D341Med (cell line): ENCODE data around the gene KSR2.
"Not testable (repeated sequence)": the region's sequence is repeated elsewhere in the genome, so short reads cannot be mapped to it uniquely, and the experiment has no call there.

Experiments
- DNase-seq: peaks from one replicate; pipeline ENCODE4 v3.0.0; 2012; ENCODE audit warnings: low spot score

KSR2 gene

DNA sequence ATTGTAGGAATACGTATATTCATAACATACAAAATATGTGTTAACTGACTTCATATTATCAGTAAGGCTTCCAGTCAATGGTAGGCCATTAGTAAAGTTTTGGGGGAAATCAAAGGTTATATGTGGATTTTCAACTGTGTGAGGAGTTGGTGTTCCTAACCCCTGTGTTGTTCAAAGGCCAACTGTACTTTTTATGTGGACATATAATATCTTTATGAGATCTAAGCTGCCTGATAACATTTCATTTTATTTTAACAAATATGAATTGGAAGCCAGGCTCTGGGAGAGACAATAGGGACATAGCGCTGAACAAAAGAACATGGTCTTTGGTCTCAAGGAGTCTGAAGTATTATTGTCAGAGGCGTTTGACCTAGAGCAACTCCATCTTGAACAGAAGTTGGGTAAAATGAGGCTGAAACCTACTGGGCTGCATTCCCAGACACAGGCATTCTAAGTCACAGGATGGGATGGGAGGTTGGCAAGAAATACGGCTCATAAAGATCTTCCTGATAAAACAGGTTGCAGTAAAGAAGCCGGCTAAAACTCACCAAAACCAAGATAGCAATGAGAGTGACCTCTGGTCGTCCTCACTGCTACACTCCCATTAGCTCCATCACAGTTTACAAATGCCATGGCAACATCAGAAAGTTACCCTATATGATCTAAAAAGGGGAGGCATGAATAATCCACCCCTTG is 147.2 kb downstream of the KSR2 start:
- DNase-seq, result no peak

DNA sequence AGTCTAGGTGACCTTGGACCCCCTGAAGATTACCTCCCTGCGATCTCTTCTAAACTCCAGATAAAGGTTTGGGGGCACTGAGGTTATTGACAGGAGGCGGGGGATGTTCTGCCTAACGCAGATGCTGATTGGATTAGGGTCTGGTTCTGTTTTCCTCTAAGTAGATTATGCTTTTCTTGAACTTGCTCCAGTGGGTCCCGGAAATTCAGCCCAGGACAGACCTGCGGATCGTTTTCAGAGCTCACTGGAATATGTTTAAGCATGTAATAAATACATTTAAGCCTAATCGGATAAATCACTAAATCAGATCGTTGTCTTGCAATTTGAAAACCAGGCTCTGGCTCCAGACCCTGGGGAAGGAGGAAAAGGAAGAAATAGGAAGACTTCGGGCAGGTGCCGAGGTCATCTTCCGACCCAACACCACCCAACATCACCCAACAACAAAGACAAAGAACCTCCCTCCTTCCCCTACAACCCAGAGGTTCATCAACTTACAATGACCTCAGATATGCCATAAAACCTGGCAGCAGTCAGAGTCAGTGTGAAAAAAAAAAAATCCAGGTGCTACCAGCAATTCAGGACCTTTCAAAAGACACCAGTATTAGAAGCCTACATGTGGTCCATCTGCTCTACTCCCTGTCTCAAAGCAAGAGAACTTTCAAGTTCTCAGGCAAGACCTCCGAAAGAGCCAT is 148.4 kb downstream of the KSR2 start:
- DNase-seq, result no peak

DNA sequence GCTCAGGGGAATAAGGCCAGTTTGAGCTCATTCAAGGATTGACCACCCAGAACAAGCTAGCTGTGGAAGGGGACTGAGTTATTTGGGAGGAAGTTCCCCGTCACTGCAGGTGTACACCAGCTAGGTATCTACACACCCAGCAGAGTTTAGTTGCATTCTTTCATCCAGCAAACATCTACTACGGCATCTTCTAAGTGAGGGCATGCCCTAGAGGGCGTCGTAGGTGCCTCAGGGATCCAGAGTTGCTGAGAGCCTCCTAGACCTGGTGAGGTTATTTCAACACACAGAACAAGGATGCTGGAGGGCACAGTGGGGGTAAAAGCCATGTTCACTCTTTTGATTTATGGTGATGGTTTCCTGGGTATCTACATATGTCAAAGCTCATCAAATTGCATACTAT is 149.6 kb downstream of the KSR2 start:
- no peak for DNase-seq

DNA sequence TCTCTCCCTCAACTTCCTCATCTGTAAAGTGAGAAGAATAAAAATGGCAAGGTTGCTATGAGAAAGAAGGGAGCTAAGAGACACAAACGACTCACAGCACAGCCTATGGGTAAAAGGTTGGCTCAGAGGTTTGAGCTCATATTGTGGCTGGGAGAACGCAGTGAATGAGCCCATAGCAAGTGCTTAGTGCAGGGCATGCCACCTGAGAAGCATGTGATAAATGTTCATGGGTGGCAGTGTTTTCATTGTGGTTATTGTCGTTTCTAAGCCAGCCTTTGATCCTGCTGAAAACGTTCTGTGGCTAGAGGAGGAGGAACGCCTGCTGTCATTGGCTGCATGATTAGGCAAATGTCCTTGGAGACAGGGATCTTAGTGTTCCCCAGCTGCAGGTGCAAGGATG is 150.4 kb downstream of the KSR2 start:
- DNase-seq, result no peak

DNA sequence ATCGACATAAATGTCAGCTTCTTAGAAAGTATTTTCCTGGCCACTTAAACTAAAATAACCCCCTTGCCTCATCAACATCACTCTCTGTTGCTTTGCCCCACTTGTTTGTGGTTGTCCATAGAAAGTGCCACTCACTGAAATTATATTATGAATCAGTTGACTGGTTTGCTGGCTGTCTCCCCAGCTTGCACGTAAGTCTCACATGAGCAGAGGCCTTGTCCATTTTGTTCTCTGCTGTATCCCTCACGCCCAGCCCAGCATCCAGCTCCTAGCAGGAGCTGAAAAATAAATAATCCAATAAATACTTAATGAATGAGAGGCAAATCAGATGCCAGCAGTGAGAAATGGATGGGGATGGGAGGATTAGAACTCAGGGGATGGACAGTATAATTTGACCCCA is 159.3 kb downstream of the KSR2 start:
- no peak for DNase-seq

DNA sequence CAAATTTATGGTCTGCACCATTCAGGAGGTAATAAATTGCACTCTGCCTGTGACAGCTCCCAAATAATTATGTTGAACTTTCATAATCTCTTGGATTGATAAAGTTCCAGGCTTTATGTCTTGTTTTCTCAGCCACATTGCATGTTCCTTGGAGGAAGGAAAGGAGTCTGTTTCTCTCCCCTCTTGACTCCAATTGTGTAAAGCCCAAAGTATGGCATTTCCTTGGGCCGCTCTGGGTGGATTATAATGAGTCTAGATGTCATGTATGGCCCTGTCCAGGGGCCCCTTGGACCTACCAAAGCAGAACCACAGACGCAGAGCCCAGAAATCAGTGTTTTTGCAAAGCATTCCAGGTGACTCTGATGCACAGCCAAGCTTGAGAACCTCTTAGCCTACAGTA is 160.8 kb downstream of the KSR2 start:
- DNase-seq, result no peak

DNA sequence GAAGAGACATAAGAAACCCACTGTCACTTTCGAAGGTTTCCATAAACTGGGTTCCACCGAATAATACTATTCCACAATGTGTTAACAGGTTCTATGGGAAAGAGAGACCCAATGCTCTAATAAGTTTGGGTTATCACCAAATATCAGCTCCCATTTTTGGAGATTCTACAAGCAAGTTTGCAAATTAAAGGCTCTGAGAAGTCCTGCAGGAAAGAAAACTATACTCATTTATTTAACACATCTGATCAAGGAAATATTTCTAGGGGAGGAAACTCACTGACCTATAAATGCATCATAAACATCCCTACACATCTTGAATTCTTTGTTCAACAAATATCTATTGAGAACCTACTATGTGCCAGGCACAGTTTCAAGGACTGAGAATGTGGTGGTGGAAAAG is 161.4 kb downstream of the KSR2 start:
- no peak for DNase-seq

DNA sequence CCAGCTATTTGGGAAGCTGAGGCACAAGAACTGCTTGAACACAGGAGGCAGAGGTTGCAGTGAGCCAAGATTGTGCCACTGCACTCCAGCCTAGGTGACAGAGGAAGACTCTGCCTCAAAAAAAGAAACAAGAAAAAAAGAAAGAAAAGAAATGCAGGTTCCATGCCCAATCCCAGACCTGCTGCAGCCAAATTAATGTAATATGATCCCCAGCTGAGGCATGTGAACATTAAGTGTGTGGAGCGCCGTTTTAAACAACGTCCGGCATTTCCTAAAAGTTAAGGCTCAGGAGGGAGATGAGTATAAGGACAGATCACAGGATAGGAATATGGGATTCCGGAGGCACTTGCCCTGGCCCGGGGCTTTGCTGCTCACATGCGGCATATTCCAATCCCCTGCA is 162.9 kb downstream of the KSR2 start:
- DNase-seq, result no peak

DNA sequence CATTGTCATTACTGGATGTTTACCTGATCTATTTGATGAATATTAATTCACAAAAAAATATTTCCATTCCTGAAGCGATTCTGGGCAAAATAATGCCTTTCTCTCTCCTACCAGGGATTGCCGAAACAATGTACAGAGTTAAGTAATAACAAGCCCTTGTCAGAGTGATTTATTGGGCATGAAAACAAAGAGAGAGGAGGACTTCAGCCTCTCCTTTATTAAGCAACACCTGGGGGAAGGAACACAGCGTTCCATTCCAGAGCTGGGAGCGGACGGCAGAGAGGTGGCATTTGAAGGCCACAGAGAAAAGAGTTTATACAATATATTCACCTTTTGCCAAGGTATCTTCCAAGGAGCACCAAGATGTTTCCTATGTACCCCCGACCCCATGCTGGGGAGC is 165.8 kb downstream of the KSR2 start:
- no peak for DNase-seq

DNA sequence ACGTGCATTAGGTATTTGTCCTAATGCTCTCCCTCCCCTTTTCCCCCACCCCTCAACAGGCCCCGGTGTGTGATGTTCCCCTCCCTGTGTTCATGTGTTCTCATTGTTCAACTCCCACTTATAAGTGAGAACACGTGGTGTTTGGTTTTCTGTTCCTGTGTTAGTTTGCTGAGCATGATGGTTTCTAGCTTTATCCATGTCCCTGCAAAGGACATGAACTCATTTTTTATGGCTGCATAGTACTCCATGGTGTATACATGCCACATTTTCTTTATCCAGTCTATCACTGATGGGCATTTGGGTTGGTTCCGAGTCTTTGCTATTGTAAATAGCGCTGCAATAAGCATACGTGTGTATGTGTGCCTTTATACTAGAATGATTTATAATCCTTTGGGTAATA is 168.1 kb downstream of the KSR2 start:
- not testable (repeated sequence) for DNase-seq

DNA sequence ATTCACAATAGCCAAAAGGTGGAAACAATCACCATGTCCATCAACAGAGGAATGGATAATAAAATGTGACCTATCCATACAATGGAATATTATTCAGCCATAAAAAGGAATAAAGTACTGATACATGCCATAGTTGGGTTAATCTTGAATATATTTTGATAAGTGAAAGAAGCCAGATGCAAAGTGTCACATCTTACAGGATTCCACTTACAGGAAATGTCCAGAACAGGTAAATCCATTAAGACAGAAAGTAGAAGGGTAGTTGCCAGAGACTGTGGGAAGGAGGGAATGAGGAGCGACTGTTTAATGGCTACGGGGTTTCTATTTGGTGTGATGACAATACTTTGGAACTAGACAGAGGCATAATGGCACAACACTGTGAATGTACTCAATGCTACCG is 171.6 kb downstream of the KSR2 start:
- DNase-seq, result no peak

DNA sequence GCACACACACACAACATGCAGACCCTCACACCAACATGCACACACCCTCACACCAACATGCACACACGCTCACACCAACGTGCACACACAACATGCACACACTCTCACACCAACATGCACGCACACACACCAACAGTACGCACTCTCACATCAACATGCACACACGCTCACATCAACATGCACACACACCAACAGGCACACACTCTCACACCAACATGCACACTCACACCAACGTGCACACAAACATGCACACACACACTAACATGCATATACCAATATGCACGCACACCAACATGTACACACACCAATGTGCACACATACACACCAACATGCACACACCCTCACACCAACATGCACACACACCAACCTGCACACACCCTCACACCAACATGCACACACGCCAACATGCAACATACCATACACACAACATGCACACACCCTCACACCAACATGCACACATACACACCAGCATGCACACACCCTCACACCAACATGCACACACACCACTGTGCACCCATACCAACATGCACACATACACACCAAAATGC is 175.8 kb downstream of the KSR2 start:
- no peak for DNase-seq

DNA sequence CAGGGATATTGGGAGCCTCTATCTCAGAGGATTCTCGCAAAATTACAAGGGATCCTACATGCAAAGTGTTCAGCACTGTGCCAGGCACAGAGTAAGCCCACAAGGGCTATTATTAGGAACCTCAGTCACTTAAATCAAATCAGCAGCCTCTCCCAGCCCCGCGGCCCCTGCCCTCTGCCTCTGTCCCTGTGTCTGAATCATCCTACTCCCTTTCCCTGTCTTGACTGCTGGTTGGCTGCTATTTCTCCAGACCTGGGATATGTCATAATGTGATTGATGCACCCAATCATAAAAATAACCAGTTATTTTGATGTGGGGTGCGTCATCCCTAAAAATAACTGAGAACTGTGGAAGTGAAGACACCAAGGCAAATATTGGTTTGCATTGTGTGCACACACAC is 176.3 kb downstream of the KSR2 start:
- no peak for DNase-seq

DNA sequence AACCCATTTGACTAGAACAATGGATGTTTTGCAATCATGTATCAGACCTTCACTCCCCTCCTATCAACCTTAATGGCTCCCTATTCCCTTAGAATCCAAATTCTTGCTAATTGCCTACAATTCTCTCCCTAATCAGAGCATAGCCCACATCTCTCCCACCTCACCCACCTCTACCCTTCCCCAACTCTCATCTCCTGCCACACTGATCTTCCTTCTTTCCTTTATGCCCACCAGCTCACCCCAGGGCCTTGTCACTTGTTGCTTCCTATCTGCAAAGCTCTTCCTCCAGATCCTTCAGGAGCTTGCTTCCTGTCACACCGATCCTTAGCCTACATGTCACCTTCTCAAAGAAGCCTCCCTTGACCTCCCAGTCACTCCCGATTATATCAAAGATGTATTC is 177.8 kb downstream of the KSR2 start:
- DNase-seq, result no peak

DNA sequence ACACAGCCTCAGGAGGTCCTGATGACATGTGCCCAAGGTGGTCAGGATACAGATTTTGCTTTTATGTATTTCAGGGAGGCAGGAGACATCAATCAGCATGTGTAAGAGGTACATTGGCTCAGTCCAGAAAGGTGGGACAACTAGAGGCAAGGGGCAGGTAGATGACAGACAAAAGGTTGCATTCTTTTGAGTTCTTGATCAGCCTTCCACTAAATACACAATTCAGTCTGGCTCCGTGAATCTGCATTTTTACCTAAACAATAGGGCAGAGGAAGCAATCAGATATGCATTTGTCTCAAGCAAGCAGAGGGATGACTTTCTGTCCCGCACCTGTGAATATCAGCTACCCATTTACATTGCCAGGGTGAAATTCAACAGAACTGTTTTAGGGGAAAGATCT is 178.6 kb downstream of the KSR2 start:
- no peak for DNase-seq

DNA sequence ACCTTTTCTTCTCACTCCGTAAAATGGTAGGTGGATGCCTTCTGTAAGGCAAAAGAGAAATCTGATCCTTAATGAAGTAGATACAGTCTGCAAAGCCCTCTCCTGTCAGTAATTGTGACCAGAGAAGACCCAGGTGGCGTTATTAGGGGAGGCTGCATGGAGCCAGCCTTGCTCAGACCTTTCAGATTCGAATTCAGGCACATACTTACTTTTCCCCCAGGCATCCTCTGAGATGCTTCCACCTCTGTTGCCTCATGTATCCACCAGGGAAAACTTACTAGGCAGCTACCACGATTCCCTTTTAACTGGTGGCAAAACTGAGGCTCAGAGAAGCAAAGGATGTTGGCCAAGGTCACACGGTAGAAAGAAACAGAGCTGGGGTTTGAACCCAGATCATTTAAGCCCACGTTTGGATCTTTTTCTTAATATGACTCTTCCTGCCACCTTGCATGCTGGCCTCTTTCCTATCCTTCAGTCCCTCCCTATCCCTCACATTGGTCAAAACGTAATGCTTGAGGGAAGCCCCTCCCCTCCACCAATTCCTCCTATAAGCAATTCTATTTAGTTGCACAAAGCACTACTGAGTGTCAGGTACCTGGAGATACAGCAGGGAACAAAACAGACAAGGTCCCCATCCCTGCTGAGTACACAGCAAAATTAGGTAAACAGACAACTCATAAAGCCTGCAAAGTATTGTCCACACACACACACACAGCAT is 179.4 kb downstream of the KSR2 start:
- no peak for DNase-seq

DNA sequence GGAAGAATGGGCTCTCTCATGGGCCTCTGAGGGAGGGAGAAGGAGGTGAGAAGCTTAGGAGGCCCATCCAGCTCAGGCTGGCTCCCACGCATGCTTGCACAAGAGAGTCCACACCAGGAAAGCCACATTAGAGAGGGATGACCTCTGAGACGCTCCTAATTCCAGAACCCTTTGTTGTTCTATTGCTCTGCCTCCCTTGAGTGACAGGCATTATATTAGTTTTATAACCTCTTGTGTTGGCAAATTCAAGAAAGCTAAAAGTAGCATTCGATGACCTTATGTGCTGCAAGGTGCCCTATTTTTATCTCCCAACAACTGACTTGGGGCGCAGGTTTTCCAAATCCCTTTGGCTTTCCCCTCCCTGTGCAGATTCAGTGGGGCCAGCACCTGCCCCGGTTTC is 190.1 kb downstream of the KSR2 start:
- DNase-seq, result no peak

DNA sequence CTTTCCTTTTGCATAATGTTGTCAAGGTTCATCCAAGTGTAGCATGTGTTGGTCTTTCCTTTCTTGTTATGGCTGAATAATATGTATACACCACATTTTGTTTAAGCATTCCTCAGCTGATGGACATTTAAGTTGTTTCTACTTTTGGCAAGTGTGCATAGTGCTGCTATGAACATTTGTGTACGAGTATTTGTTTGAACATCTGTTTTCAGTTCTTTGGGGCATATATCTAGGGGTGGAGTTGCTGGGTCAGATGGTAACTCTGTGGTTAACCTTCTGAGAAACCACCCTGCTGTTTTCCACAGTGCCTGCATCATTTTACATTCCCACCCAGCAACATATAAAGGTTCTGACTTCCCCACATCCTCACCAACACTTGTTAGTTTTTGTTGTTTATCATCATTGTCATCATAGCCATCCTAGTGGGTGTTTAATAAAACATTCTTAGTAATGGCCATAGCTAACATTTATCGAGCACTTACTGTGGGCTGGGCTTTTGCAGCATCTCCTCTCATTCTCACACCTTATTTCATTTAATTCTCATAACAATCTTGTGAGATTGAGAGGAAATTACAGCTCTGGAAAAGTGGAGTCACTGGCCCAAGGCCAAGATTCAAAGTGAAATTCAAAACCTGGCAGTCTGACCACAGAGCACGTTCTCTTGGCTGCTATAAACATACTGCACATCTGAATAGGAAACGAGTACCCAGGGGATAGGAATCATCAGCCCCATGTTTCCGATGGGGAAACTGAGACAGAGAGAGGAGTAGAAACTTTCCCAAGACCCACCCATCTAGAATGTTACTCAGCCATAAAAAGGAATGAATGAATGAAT is 193.6 kb downstream of the KSR2 start:
- DNase-seq, result no peak

DNA sequence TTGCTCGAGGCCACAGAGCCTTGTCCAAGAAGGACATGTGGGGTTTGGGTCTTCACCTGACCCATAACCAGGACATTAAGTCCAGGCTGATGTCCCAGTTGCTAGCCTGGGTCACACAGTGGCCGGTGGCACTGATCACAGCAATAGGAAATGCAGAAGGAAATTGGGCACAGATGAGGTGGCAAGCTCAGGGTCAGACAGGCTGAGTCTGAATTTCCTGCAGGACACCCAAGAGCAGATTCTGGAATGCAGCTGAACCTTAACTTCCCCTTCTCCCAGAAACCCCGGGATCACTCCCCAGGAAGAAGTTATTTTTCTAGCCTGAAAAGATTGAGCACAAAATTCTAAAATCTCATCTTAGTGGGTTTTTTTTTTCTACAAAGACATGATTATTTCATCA is 199.9 kb downstream of the KSR2 start:
- DNase-seq, result no peak

DNA sequence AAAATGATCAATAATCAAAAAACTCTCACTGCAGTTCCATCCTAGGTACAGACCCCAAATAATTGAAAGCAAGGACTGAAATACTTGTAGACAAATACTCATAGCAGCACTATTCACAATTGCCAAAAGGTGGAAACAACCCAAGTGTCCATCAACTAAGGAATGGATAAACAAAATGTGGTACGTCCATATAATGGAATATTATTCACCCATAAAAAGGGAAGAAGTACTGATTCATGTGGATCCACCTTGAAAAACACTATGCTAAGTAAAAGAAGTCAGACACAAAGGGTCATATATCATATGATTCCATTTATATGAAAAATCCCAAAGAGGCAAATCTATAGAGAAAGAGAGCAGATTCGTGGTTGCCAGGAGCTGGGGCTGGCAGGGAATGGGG is 202.8 kb downstream of the KSR2 start:
- no peak for DNase-seq

DNA sequence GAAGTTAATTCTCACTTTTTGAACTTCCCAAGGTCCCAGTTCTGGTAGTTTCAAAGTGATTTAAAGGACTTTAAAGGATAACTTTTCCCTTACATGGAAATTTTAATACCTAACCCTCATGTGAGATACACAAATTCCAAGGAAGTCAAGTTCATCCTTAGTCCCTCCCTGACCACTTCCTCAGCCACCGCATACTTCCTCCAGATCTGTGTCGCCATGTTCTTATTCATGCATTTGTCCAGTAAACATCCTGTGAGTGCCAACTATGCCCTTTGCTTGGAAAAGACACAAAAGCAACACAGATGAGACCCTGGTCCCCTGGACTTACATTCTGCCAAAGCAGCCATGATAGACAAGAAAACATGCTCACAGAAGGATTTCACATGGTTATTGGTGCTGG is 206.6 kb downstream of the KSR2 start:
- DNase-seq, result no peak

DNA sequence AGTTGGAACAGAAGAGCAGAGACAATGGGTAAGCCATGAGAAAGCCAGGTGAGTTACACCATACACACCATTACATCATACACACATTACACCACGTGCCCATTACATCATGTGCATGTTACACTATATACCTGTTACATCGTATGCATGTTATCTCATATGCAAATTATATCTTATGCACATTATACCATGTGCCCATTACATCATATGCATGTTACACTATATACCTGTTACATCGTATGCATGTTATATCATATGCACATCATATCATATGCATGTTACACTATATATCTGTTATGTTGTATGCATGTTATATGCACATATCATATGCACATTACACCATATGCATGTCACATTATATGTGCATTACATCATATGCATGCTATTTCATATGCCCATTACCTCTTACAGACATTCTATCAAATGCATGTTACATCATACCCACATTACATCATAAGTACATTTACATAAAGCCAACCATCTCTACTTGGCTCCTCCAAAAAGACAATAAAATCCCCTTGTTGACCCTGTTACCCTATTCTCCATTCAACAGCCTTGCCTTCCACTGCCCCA is 207.2 kb downstream of the KSR2 start:
- DNase-seq, result no peak
